Esophagus muscularis mucosa (tissue), 4 donors: ENCODE measurements around the gene ZNF638. TPM values are rescaled to one million over a fixed set of nuclear protein-coding genes. Genes with fewer than 3 reads are reported as not detected.

Experiments
- DNase-seq: peaks from one replicate; pipeline ENCODE4 v3.0.0-alpha.2; 2017; ENCODE audit errors: extremely low spot score
- H3K27ac ChIP-seq, 4 donors: fragments of 200-600 bp; sonication (generic); replicated peaks in 1 of 4; 1 replicate in 3 of 4; 2 replicates in 1 of 4; pipeline ENCODE4 v1.5.1; 2016 to 2019; ENCODE audit warnings: mild to moderate bottlenecking in 1 of 4
- H3K27me3 ChIP-seq, 4 donors: fragments of 200-600 bp; sonication (generic); one replicate each; pipeline versions ENCODE4 v1.5.1 to v1.6.0; 2016 to 2019
- H3K36me3 ChIP-seq, 4 donors: fragments of 200-600 bp; sonication (generic); one replicate each; pipeline ENCODE4 v1.5.1; 2016 to 2019
- H3K4me1 ChIP-seq, 4 donors: fragments of 200-600 bp; sonication (generic); one replicate each; pipeline ENCODE4 v1.5.1; 2016 to 2019
- H3K4me3 ChIP-seq, 4 donors: fragments of 200-600 bp; sonication (generic); 1 replicate in 2 of 4; 2 replicates in 2 of 4; pipeline ENCODE4 v1.5.1; 2016 to 2019; ENCODE audit warnings: mild to moderate bottlenecking in 4 of 4, moderate library complexity in 1 of 4
- H3K9me3 ChIP-seq, 4 donors: fragments of 200-600 bp; sonication (generic); 1 replicate in 3 of 4; 2 replicates in 1 of 4; pipeline ENCODE4 v1.5.1; 2016 to 2019
- CTCF ChIP-seq, 3 experiments: fragments of 200-600 bp in 2 of 3; fragments of 450-650 bp in 1 of 3; sonication (generic) in 2 of 3; IDR thresholded peaks; one replicate each; pipeline ENCODE4 v1.5.1; 2017 to 2019; ENCODE audit warnings: antibody characterized with exemption in 3 of 3, mild to moderate bottlenecking in 2 of 3, moderate library complexity in 1 of 3
- EP300 ChIP-seq: sonication (generic); formaldehyde crosslinking; IDR thresholded peaks from one replicate; pipeline ENCODE4 v1.6.1; 2017; ENCODE audit warnings: antibody characterized with exemption
- POLR2A ChIP-seq: fragments of 450-650 bp; IDR thresholded peaks from one replicate; pipeline ENCODE4 v1.6.1; 2017; ENCODE audit warnings: antibody characterized with exemption, moderate library complexity, mild to moderate bottlenecking, low read depth
- POLR2AphosphoS5 ChIP-seq, 2 donors: sonication (generic); formaldehyde crosslinking; IDR thresholded peaks; one replicate each; pipeline ENCODE4 v1.6.1; 2017; ENCODE audit warnings: antibody characterized with exemption in 2 of 2
- WGBS: methylation state at CpG from one replicate; pipeline ENCODE4 v1.1.5; 2018; 5-methylcytosine and 5-hydroxymethylcytosine counted together
- intact Hi-C: fragments of 100-400 bp; cut with DNase I; formaldehyde crosslinking; loops from one replicate; pipeline ENCODE4 v1.15.1; 2023
- total RNA-seq, 4 donors: library from RNA; depleted of rRNA; stranded (reverse); fragments of >200 nt; gene quantifications; one replicate each; pipeline versions ENCODE4 v1.1.0 to v1.2.1, GENCODE V29; 2016

Gene ZNF638
- total RNA-seq, 4 donors from 2014 or later: 77.1 to 132 (median 86.4) TPM

GRCh38 chr2:71474744-71475397 lies 143.3 kb downstream of the ZNF638 start:
- H3K9me3 ChIP-seq: no peaks in the 10 kb centered on the region
- peaks cover 0 to 5% (median 0%) of the 10 kb centered on the region in 4 donors for H3K36me3 ChIP-seq
- intact Hi-C loops: no loop called here
- WGBS: 78% methylated on average over 10 of the region's 10 CpGs
- no peak for DNase-seq
- TF ChIP-seq POLR2AphosphoS5 (IDR thresholded peaks at IDR 0.05) (no peak), CTCF (IDR thresholded peaks at IDR 0.05) (no peak), EP300 (no peak), POLR2A (no peak)
- peaks cover 3 to 24% (median 15%) of the 10 kb centered on the region in 4 donors for H3K4me1 ChIP-seq
- H3K4me3 ChIP-seq: no peak overlapping the region
- H3K27ac ChIP-seq: peak overlapping the region in 2 of 4 donors; percentile 7 to 28
- no peaks in the 10 kb centered on the region for H3K27me3 ChIP-seq

- H3K27me3 ChIP-seq: no peaks in the 10 kb centered on the region
- DNase-seq: no peak
- TF ChIP-seq POLR2A (no peak), POLR2AphosphoS5 (IDR thresholded peaks at IDR 0.05) (no peak), EP300 (no peak), CTCF (IDR thresholded peaks at IDR 0.05) (no peak)
- intact Hi-C loops: no loop called here
- 50% methylated on average over 1 of the region's 1 CpG for WGBS
- no peaks in the 10 kb centered on the region for H3K9me3 ChIP-seq
- no peak overlapping the region for H3K27ac ChIP-seq
- peaks cover 0 to 14% (median 5%) of the 10 kb centered on the region in 4 donors for H3K36me3 ChIP-seq
- H3K4me1 ChIP-seq: peaks cover 0 to 21% (median 13%) of the 10 kb centered on the region in 4 donors
- no peak overlapping the region for H3K4me3 ChIP-seq
These were observed 144.9 kb downstream of the ZNF638 start for GRCh38 chr2:71476495-71476894.

- intact Hi-C loops: no loop called here
These were observed 145.7 kb downstream of the ZNF638 start for GRCh38 chr2:71477231-71477691.

GRCh38 chr2:71478806-71479205 lies 147.2 kb downstream of the ZNF638 start:
- no peak overlapping the region for H3K27ac ChIP-seq
- no peak for DNase-seq
- peaks cover 0 to 37% (median 22%) of the 10 kb centered on the region in 4 donors for H3K36me3 ChIP-seq
- H3K9me3 ChIP-seq: no peaks in the 10 kb centered on the region
- 86% methylated on average over 6 of the region's 6 CpGs for WGBS
- intact Hi-C loops: no loop called here
- no peak overlapping the region for H3K4me3 ChIP-seq
- no peaks in the 10 kb centered on the region for H3K27me3 ChIP-seq
- H3K4me1 ChIP-seq: peaks cover 0 to 21% (median 13%) of the 10 kb centered on the region in 4 donors
- TF ChIP-seq EP300 (no peak), CTCF (IDR thresholded peaks at IDR 0.05) (no peak), POLR2A (no peak), POLR2AphosphoS5 (IDR thresholded peaks at IDR 0.05) (no peak)

More at GRCh38 chr2:71477231-71477691, 145.7 kb downstream of the ZNF638 start:
- Histone ChIP-seq H3K27ac (no peak overlapping the region), H3K4me3 (no peak overlapping the region), H3K27me3 (no peaks in the 10 kb centered on the region), H3K9me3 (no peaks in the 10 kb centered on the region), H3K4me1 (peaks cover 0 to 21% (median 13%) of the 10 kb centered on the region in 4 donors), H3K36me3 (peaks cover 0 to 22% (median 9%) of the 10 kb centered on the region in 4 donors)
- no peak for DNase-seq
- 75% methylated on average over 6 of the region's 6 CpGs for whole genome bisulfite sequencing
- TF ChIP-seq EP300: no peak
- no peak for TF ChIP-seq POLR2A
- no peak for TF ChIP-seq CTCF (IDR thresholded peaks at IDR 0.05)
- no peak for TF ChIP-seq POLR2AphosphoS5 (IDR thresholded peaks at IDR 0.05)
